Measurements from ENCODE around the gene EPDR1.

EPDR1 gene

DNA sequence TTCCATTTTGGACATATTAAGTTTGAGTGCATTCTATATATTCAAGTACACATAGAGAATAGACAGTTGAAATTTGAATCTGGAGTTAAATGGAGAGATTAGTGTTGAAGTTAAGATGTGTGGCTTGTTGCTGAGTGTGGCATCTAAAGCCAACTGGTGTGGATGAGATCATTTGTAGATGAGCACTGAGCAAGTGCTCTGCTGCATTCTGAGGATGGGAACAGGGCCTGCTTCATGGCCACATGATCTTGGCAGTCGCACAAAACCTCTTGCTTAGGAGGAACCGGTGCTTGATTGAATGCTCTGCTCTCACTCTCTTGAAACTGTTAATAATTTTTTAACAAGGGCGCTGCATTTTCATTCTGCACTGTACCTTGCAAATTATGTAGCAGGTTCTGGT lies 62.0 kb downstream of the EPDR1 start:
- Histone ChIP-seq H3K27ac (no peak overlapping the region), H3K4me1 (ENCODE audit: control insufficient read depth in 1 of 2, insufficient read depth in 1 of 2, low read depth in 1 of 2, low read length in 1 of 2) (no peaks in the 10 kb centered on the region), H3K4me3 (ENCODE audit: low read depth in 1 of 2, low read length in 1 of 2) (no peak overlapping the region), H3K36me3 (no peaks in the 10 kb centered on the region), H3K27me3 (no peaks in the 10 kb centered on the region), H3K9me3 (no peaks in the 10 kb centered on the region)
- TF ChIP-seq, protein P1, sequence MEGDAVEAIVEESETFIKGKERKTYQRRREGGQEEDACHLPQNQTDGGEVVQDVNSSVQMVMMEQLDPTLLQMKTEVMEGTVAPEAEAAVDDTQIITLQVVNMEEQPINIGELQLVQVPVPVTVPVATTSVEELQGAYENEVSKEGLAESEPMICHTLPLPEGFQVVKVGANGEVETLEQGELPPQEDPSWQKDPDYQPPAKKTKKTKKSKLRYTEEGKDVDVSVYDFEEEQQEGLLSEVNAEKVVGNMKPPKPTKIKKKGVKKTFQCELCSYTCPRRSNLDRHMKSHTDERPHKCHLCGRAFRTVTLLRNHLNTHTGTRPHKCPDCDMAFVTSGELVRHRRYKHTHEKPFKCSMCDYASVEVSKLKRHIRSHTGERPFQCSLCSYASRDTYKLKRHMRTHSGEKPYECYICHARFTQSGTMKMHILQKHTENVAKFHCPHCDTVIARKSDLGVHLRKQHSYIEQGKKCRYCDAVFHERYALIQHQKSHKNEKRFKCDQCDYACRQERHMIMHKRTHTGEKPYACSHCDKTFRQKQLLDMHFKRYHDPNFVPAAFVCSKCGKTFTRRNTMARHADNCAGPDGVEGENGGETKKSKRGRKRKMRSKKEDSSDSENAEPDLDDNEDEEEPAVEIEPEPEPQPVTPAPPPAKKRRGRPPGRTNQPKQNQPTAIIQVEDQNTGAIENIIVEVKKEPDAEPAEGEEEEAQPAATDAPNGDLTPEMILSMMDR (IDR thresholded peaks at IDR 0.05): no peak

DNA sequence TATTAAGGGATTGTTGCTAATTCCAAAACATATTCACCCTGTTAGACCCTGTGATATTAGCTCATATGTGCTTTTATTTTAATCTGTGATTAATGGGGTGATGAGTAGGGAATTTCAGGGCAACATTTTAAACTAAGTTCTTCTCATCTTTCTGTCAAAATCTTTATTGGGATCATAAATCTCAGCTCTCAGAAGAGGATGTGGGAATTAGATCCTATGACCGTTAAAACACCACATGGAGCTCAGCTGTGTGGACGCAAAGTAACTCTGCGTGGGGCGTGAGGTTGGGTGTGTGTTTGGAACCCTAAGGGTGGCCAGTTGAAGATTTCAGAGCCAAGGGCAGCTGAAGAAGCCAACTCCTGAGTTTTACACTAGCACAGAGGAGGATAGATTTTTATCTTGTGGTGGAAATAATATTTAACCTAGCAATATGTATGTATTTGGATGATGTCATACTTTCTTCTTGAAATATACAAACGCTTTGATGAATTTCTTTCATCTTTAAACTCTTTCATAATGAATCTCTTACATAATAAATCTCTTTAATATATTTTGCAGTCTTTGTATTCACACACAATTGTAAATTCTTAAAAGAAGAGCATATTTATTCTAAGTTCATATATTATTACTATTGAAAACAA lies 64.4 kb downstream of the EPDR1 start:
- TF ChIP-seq, protein P1 (IDR thresholded peaks at IDR 0.05): no peak
- Histone ChIP-seq H3K9me3 (no peaks in the 10 kb centered on the region), H3K4me3 (ENCODE audit: low read depth in 1 of 2, low read length in 1 of 2) (no peak overlapping the region), H3K27me3 (no peaks in the 10 kb centered on the region), H3K27ac (no peak overlapping the region), H3K36me3 (no peaks in the 10 kb centered on the region), H3K4me1 (ENCODE audit: control insufficient read depth in 1 of 2, insufficient read depth in 1 of 2, low read depth in 1 of 2, low read length in 1 of 2) (no peaks in the 10 kb centered on the region)

DNA sequence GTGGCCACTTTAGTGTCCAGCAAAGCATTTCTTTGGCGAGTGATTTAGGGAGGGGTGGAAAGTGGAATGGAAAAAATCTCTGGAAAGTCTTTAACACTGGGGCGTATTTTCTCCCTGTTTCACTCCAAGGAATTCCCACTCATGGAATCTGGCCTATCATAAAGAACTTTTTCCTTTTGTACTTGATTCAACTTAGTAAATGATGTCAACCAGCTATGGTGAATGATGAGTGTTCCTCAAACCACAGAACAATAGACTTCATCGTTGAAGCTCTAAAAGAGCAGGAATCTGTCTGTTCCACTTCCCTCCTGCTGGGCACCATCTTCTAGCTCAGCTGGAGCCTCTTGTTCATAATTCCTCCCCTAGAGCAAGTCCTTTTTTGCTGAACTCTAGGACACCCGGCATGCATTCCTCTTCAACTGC lies 66.5 kb downstream of the EPDR1 start:
- Histone ChIP-seq H3K36me3 (no peaks in the 10 kb centered on the region), H3K27ac (no peak overlapping the region), H3K27me3 (no peaks in the 10 kb centered on the region), H3K4me3 (ENCODE audit: low read depth in 1 of 2, low read length in 1 of 2) (no peak overlapping the region), H3K4me1 (ENCODE audit: control insufficient read depth in 1 of 2, insufficient read depth in 1 of 2, low read depth in 1 of 2, low read length in 1 of 2) (no peaks in the 10 kb centered on the region), H3K9me3 (no peaks in the 10 kb centered on the region)
- TF ChIP-seq, protein P1 (IDR thresholded peaks at IDR 0.05): no peak

DNA sequence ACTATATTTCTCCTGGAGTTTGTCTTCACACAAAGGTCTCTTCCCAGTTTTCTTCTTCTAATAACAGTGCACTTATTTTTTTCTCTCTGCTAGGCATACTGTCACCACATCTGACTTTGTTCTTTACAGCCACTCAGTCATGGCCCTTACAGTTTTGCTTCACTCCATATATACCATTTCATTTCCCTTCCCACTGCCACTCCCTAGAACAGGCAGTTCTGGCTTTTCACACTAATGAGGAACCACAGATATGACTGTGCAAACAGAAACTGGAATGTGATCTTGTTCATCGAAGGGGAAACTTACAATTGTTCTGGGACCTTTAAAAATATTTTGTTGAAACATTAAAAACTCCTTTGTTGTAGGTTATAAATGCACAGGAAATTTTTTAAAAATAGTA lies 67.3 kb downstream of the EPDR1 start:
- Histone ChIP-seq H3K27ac (no peak overlapping the region), H3K36me3 (no peaks in the 10 kb centered on the region), H3K9me3 (no peaks in the 10 kb centered on the region), H3K4me1 (ENCODE audit: control insufficient read depth in 1 of 2, insufficient read depth in 1 of 2, low read depth in 1 of 2, low read length in 1 of 2) (no peaks in the 10 kb centered on the region), H3K27me3 (no peaks in the 10 kb centered on the region), H3K4me3 (ENCODE audit: low read depth in 1 of 2, low read length in 1 of 2) (no peak overlapping the region)
- TF ChIP-seq, protein P1 (IDR thresholded peaks at IDR 0.05): no peak

DNA sequence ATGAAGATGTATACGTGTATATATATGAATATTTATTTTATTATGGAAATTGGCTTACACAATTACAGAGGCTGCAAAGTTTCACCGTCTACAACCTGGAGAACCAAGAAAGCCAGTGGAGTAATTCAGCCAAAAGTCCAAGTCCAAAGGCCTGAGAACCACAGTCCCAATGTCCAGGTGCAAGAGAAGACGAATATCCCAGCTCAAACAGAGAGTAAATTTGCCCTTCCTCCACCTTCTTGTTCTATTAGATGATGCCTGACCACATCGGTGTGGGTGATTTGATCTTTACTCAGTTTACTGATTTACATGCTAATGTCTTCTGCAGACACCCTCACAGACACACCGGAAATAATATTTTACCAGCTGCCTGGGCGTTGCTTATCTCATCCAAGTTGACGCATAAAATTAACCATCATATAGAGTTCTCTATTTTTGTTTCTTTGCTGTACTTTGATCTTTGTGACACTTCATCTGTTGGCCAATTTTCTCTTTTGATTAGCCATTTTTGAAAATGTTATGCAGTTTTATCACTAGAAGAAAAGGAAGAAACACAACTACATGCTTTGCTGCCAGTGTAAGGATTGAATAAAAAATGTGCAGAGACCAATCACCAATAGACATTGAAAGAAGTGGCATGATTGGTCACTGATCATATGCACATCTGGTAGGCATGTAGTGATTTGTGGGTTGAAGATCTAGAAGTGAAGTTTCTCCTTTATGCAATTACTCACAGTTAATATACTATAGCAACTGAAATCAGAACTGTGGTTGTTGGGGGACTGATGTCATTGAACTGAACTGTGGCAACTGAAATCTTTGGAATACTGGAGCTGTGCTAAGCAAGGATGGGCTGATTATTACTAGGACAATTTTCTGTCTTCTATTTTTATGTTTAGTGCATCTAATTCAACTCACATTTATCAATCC lies 68.5 kb downstream of the EPDR1 start:
- no peak overlapping the region for H3K4me3 ChIP-seq (ENCODE audit: low read depth in 1 of 2, low read length in 1 of 2)
- TF ChIP-seq, protein P1 (IDR thresholded peaks at IDR 0.05): no peak
- no peaks in the 10 kb centered on the region for H3K4me1 ChIP-seq (ENCODE audit: control insufficient read depth in 1 of 2, insufficient read depth in 1 of 2, low read depth in 1 of 2, low read length in 1 of 2)
- no peaks in the 10 kb centered on the region for H3K9me3 ChIP-seq
- H3K27me3 ChIP-seq: no peaks in the 10 kb centered on the region
- H3K27ac ChIP-seq: no peak overlapping the region
- H3K36me3 ChIP-seq: no peaks in the 10 kb centered on the region

Data from neutrophil (primary cell).